Mesodermal cell (in vitro differentiated cells): ENCODE measurements around the gene RNF41.
A peak's percentile ranks its signal among the peaks of the same experiment; 100 is the strongest.

Experiments
- H3K27ac ChIP-seq: 2 replicates; pipeline ENCODE4 v1.7.0; 2013; ENCODE audit warnings: mild to moderate bottlenecking, low read depth, low read length, moderate library complexity; ENCODE audit not compliant: severe bottlenecking
- H3K36me3 ChIP-seq: 2 replicates; pipeline ENCODE4 v1.7.1; 2013; ENCODE audit warnings: mild to moderate bottlenecking, low read length, moderate library complexity; ENCODE audit not compliant: control insufficient read depth, insufficient read depth
- H3K4me1 ChIP-seq: one replicate; pipeline ENCODE4 v1.7.1; 2013; ENCODE audit warnings: mild to moderate bottlenecking, low read length; ENCODE audit not compliant: insufficient read depth, control insufficient read depth, poor library complexity, severe bottlenecking
- H3K4me3 ChIP-seq: 2 replicates; pipeline ENCODE4 v1.7.0; 2013; ENCODE audit warnings: low read length, control low read depth, mild to moderate bottlenecking; ENCODE audit not compliant: insufficient read depth, poor library complexity, severe bottlenecking; ENCODE audit errors: extremely low read depth
- H3K9me3 ChIP-seq: 2 replicates; pipeline ENCODE4 v1.7.1; 2013; ENCODE audit warnings: mild to moderate bottlenecking, low read length, moderate library complexity; ENCODE audit not compliant: control insufficient read depth
- WGBS, 2 experiments: methylation state at CpG; one replicate each; pipeline ENCODE4 v1.1.5; 2013; ENCODE audit warnings: missing lambda C conversion rate in 2 of 2; ENCODE audit not compliant: insufficient coverage in 2 of 2; 5-methylcytosine and 5-hydroxymethylcytosine counted together

Gene RNF41

DNA sequence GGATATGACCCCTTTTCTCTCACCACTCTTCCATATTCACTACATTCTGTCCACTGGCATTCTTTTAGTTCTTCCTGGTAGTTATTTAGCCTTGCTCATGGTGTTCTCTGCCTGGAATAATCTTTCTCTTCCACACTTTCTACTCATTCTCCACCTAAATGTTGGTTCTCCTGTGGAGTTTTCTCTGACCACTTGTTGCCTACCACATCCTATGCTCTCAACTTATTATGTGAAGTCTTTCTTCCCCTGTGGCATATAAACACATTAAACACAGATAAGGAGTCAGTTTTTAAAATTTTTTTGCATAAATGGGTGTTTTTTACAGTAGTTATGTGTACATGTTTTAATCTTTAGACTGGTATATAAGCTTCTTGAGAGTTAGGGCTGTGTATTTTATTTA, 29.1 kb downstream of the RNF41 start:
- H3K27ac ChIP-seq = no peak overlapping the region
- H3K9me3 ChIP-seq = peaks cover 4% of the 10 kb centered on the region
- H3K36me3 ChIP-seq = peaks cover 5% of the 10 kb centered on the region
- H3K4me1 ChIP-seq = peaks cover 7% of the 10 kb centered on the region
- H3K4me3 ChIP-seq = no peak overlapping the region

DNA sequence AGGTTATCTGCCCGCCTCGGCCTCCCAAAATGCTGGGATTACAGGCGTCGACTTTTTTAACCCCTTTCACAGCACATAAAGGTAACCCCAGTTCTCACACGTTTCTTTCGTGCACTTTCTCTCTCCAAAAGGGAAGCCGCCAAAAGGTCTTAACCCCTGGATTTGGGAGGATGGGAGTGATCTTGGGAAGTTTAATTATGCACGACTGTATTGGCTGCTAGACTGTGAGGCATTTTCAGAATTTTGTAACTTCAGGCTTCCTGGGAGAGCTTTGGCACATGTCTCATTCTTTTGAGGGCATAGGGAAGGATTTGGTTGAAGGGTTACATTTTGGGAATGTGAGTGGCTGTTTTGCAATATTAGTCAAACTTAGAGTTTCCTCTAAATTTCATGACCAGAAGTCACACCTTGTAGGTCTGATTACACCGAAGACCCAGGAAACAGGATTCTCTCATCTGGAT, 31.0 kb downstream of the RNF41 start:
- Histone ChIP-seq H3K36me3 (peaks cover 19% of the 10 kb centered on the region), H3K27ac (peak overlapping the region; percentile 4), H3K9me3 (peaks cover 4% of the 10 kb centered on the region), H3K4me3 (peak overlapping the region; percentile 89), H3K4me1 (peaks cover 10% of the 10 kb centered on the region)
- 41 to 52% methylated on average over 5 to 7 of the region's 9 CpGs for WGBS, 2 experiments

DNA sequence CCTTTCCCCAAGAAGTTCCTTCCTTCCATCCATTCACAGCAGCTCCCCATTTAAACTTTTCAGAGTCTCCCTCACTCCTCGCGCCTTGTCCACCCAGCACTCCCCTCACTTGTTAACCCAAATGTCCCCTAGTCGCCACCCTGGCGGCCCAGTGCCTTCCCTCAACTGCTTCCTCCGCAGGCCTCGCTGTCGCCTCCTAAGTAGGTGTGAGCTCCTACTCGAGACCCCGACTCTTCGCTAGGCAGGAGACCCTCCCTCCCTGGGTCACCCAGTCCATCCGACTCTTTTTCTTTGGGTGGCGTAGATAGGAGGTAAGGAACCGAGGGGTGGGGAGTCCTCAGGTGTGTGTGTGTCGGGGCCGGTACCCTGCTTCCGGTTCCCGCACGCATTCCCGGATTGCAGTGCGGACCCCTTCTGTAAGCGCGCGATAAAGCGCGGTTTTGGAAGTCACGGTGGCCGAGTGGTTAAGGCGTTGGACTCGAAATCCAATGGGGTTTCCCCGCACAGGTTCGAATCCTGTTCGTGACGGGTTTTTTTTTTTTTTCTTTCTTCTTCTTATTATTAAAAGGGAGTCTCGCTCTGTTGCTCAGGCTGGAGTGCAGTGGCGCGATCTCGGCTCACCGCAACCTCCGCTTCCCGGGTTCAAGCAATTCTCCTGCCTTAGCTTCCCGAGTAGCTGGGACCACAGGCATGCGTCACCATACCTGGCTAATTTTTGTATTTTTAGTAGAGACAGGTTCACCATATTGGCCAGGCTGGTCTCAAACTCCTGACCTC, 31.6 kb downstream of the RNF41 start:
- H3K9me3 ChIP-seq = peaks cover 4% of the 10 kb centered on the region
- H3K4me1 ChIP-seq = peaks cover 10% of the 10 kb centered on the region
- WGBS, 2 experiments = 4 to 6% methylated on average over 14 to 28 of the region's 42 CpGs
- peak overlapping the region; percentile 57 for H3K27ac ChIP-seq
- H3K36me3 ChIP-seq = peaks cover 25% of the 10 kb centered on the region
- H3K4me3 ChIP-seq = peak overlapping the region; percentile 89

DNA sequence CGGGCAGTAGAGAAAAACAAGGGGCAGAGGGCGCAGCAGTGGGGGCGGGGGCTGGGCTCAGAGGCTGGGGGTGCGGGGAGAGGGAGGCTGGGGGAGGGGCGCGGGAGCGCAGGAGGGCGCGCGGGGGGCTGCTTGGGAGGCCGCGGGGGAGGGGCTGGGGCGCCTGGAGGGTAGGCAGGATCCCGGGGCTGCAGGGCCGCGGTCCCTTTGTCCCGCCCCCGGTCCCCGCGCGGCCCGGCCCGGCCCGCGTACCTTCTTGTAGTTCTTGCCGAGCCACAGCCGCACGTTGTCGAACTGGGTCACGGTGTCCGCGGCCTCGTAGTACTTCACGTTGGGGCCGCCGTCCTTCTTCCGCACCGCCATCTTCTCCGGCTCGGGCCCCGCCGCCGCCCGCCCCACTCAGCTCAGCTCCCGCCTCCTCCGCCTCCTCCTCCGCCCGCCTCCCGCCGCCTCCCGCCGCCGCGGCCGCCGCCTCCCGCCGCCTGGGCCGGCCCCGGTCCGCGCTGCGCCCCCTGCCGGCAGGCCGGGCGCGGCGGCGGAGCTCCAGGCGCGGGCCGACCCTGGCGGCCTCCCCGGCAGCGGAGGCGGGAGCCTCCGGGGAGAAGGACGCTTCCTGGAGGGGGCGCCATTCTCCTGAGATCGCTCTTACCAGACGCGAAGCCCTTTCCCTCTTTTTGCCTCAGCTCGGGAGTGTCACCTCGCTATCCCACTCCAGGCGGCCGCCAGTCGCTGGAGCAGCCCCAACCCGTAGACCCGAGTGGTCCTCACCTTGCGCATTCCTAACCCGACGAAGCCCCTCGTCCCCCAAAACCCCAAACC, 32.4 kb downstream of the RNF41 start, which contains the start of gene SMARCC2:
Gene SMARCC2 (minus strand): TSS at position 385 of the 819 bp plus-strand sequence. CDS start 22 bp downstream, at position 363.
- 0% methylated on average over 51 to 73 of the region's 93 CpGs for WGBS, 2 experiments
- Histone ChIP-seq H3K36me3 (peaks cover 33% of the 10 kb centered on the region), H3K4me1 (peaks cover 10% of the 10 kb centered on the region), H3K9me3 (peaks cover 4% of the 10 kb centered on the region), H3K4me3 (peak within 1 kb of the TSS; percentile 89), H3K27ac (peak within 1 kb of the TSS; percentile 81)

DNA sequence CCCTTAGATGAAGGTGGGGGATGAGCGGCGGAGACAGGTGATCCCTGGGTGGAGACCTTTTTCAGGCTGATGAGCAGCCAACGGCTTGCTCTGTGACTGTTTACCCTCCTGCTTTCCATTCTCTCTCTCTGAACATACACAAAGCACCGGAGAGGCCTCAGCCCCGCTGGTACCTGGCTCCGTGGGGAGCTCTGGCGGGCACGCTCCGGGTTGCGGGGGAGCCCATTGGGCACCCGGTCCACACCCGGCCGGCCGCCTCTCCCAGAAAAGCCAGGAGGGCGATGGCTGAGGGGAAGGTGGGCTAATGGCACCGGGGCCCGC, 33.0 kb downstream of the RNF41 start:
- peaks cover 4% of the 10 kb centered on the region for H3K9me3 ChIP-seq
- H3K4me1 ChIP-seq = peaks cover 10% of the 10 kb centered on the region
- peak overlapping the region; percentile 89 for H3K4me3 ChIP-seq
- peak overlapping the region; percentile 81 for H3K27ac ChIP-seq
- peaks cover 39% of the 10 kb centered on the region for H3K36me3 ChIP-seq
- WGBS, 2 experiments = 0 to 1% methylated on average over 11 to 12 of the region's 17 CpGs

DNA sequence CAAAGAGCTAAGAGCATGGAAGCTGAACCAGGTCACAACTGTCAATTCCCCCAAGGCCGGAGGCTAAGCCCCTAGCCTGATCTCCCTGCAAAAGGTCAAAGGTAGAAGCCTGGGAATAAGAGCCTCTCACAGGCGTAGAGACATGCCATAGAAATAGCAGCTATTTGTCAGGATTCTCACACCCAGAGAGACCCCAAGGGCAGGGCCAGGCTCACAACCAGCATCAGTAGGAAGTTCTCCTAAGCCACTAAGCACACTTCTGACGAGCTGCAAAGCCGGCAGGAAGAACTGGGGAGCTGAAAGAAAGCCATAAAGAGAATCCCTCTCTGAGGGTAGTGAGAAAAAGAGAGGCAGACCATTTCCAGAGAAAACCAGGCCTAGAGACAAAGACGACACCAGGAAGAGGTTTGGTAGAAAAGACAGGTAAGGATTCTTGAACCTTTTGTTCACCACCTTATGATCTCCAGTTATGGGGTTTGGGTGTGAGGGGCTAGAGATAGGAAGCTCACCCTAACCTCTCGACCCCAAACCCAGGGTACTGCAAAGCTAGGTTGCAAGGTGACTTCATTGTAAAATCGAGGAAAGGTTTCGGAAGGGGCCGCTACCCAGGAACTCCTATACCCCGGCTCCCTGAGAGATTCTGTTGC, 33.5 kb downstream of the RNF41 start:
- Histone ChIP-seq H3K4me3 (peak overlapping the region; percentile 89), H3K9me3 (peaks cover 1% of the 10 kb centered on the region), H3K36me3 (peaks cover 44% of the 10 kb centered on the region), H3K27ac (peak overlapping the region; percentile 81), H3K4me1 (peaks cover 10% of the 10 kb centered on the region)
- WGBS, 2 experiments = 20 to 24% methylated on average over 6 to 8 of the region's 10 CpGs

DNA sequence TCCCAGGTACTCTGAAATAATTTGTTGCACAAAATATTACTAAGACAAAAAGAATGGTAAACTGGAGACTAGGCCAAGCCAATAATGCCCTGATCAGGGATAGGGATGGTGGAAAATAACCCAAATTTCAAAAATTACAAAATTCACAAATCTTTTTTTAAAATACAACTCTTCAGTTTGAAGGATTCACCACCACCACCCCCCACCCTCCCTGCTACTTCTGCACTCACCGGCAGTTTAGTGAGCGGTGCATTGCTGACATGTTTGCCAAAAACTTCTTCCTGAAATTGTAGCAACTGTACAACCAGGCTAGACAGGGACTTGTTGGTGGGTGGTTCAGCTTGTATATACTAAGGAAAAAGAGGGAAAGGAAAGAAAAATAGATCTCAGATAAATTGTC, 34.8 kb downstream of the RNF41 start:
- WGBS, 2 experiments = 100% methylated on average over 2 of the region's 2 CpGs; no CpG with 5 or more reads in 1 of the 2 experiments
- H3K4me3 ChIP-seq = no peak overlapping the region
- H3K9me3 ChIP-seq = no peaks in the 10 kb centered on the region
- H3K27ac ChIP-seq = no peak overlapping the region
- H3K36me3 ChIP-seq = peaks cover 55% of the 10 kb centered on the region
- peaks cover 10% of the 10 kb centered on the region for H3K4me1 ChIP-seq

DNA sequence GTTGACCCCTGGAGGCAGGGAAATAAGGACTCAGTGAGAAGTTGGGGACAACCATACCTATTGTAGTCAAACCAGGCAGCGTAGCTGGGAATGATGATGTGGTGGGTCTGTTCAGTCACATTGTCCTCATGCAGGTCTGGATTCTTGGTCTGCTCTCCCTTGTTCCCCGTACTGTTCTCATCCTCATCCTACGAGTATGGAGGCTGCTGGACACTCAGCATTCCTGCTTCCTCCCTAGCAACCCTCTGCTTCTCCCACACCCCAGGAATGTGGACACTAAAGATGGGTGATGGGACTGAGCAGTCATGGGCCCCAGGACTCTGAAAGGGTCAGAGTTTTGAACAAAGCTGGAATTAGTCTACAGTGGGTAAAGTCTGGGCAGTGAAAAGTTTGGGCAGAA, 43.4 kb downstream of the RNF41 start:
- H3K4me3 ChIP-seq = no peak overlapping the region
- H3K36me3 ChIP-seq = peaks cover 90% of the 10 kb centered on the region
- no peaks in the 10 kb centered on the region for H3K9me3 ChIP-seq
- H3K27ac ChIP-seq = no peak overlapping the region
- 92% methylated on average over 2 of the region's 3 CpGs; no CpG with 5 or more reads in 1 of the 2 experiments for WGBS, 2 experiments
- H3K4me1 ChIP-seq = no peaks in the 10 kb centered on the region

DNA sequence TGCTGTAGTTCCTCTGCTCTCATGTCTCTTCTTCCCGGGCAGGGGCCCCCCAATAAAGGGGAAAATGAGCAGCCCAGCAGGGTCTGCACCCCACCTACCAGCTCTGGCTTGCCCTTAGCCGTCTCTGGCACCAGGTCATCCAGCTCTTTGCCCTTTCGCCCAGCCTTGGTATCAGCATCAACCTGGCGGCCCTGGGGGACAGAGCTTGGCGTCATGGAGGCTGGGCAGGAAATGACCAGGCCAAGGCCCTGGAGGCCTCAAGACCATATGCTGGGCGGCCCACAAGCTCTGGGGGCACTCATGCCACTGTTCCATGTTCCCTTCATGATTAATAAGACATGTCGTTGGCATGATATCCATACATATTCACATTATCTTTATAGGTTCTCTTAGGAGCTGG, 48.9 kb downstream of the RNF41 start:
- H3K4me1 ChIP-seq = no peaks in the 10 kb centered on the region
- 93% methylated on average over 5 to 7 of the region's 7 CpGs for WGBS, 2 experiments
- H3K27ac ChIP-seq = no peak overlapping the region
- peaks cover 92% of the 10 kb centered on the region for H3K36me3 ChIP-seq
- no peaks in the 10 kb centered on the region for H3K9me3 ChIP-seq
- no peak overlapping the region for H3K4me3 ChIP-seq

DNA sequence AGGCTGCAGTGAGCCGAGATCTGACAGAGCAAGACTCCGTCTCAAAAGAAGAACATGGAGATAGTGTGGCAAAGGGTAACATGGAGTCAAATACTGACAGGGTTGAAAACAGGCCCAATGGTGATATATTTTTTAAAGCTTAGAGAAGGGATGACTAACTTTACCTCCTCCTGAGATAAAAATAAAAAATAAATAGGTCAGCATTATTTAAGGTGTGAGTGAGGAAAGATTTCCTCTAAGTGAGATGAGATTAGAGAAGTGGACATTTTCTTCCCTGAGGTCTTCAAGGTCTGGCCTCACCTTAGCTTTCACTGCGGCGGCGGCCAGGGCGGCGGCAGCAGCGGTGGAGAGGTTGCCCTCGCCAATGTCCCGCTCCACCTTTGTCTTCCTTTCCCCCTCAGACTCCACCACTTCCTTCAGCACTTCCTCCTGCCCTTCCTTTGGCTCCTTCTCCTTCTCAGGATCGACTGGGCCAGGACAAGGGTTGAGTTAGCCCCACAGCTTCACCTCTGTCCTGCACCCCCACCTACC, 52.4 kb downstream of the RNF41 start:
- peaks cover 92% of the 10 kb centered on the region for H3K36me3 ChIP-seq

More for the DNA sequence above, 52.4 kb downstream of the RNF41 start:
- Histone ChIP-seq H3K4me1 (no peaks in the 10 kb centered on the region), H3K27ac (no peak overlapping the region), H3K9me3 (no peaks in the 10 kb centered on the region), H3K4me3 (no peak overlapping the region)
- 93 to 94% methylated on average over 10 to 11 of the region's 11 CpGs for WGBS, 2 experiments
